A549 (cell line): ENCODE data around the gene B3GAT3. TPM values are rescaled to one million over a fixed set of nuclear protein-coding genes. Genes with fewer than 3 reads are reported as not detected.
"Not testable (repeated sequence)": the region's sequence is repeated elsewhere in the genome, so short reads cannot be mapped to it uniquely, and the experiment has no call there.

Source experiments
- ATAC-seq, 2 experiments: fragments of 200-7000 bp in 1 of 2; fragments of >200 bp in 1 of 2; cut with Nextera tagmentation in 1 of 2; cut with Tn5 transposase in 1 of 2; 3 replicates each; pipeline versions ENCODE4 v1.8.0 to v1.9.1; 2018 to 2020; ENCODE audit warnings: mild to moderate bottlenecking in 1 of 2, moderate library complexity in 1 of 2
- CTCF ChIA-PET: fragments of 300-600 bp; sonication (Branson Sonifier 250); formaldehyde crosslinking; extraction: SDS; loops from one replicate; lab custom pipeline; 2021; ENCODE audit warnings: antibody characterized with exemption, inconsistent platforms; lab: Yijun Ruan, JAX
- POLR2A ChIA-PET: fragments of 350-600 bp; formaldehyde crosslinking; extraction: SDS; loops from one replicate; lab custom pipeline; 2021; ENCODE audit warnings: antibody characterized with exemption, inconsistent platforms; lab: Yijun Ruan, JAX
- DNase-seq, 2 experiments: peaks; one replicate each; pipeline versions ENCODE4 v3.0.0 to v3.0.0-alpha.2; 2011 to 2016; ENCODE audit warnings: low read depth in 1 of 2, low spot score in 1 of 2
- FAIRE-seq: peaks from 2 replicates; lab custom pipeline; 2011; peaks lifted over from hg19 to GRCh38; lab: Jason Lieb, UNC
- H3K27ac ChIP-seq, 2 experiments: fragments of >200 bp; sonication (Bioruptor Twin); formaldehyde crosslinking; 3 replicates each; pipeline ENCODE4 v1.5.1; 2016 to 2017
- H3K4me1 ChIP-seq: fragments of >200 bp; sonication (Bioruptor Twin); formaldehyde crosslinking; 3 replicates; pipeline ENCODE4 v1.6.1; 2016
- H3K4me2 ChIP-seq: fragments of >200 bp; sonication (Bioruptor Twin); formaldehyde crosslinking; 3 replicates; pipeline ENCODE4 v1.6.1; 2016
- H3K4me3 ChIP-seq: fragments of >200 bp; sonication (Bioruptor Twin); formaldehyde crosslinking; 3 replicates; pipeline ENCODE4 v1.5.1; 2016
- H3K9me3 ChIP-seq: fragments of >200 bp; sonication (Bioruptor Twin); formaldehyde crosslinking; 3 replicates; pipeline ENCODE4 v1.6.1; 2016
- CHD4 ChIP-seq: fragments of 200-600 bp; sonication (generic); IDR thresholded peaks from 2 replicates; pipeline ENCODE4 v1.6.1; 2016; ENCODE audit warnings: antibody characterized with exemption, mild to moderate bottlenecking, borderline replicate concordance
- EHMT2 ChIP-seq: fragments of 200-600 bp; sonication (generic); IDR thresholded peaks from 2 replicates; pipeline ENCODE4 v1.6.1; 2016; ENCODE audit warnings: antibody characterized with exemption, low read depth, mild to moderate bottlenecking, moderate library complexity
- EP300 ChIP-seq, 2 experiments: fragments of >200 bp; sonication (Bioruptor Twin); formaldehyde crosslinking; IDR thresholded peaks; 2 replicates in 1 of 2; 3 replicates in 1 of 2; pipeline ENCODE4 v1.6.1; 2016 to 2017
- HOXB5 ChIP-seq: fragments of 250-450 bp; sonication (Bioruptor Pico); IDR thresholded peaks from 2 replicates; pipeline ENCODE4 v1.5.0; 2020; ENCODE audit warnings: mild to moderate bottlenecking, moderate library complexity
- KDM1A ChIP-seq: fragments of 200-600 bp; sonication (generic); IDR thresholded peaks from 2 replicates; pipeline ENCODE4 v1.6.1; 2016; ENCODE audit warnings: low read depth, mild to moderate bottlenecking
- NPAS2 ChIP-seq: fragments of 250-450 bp; sonication (Bioruptor Pico); IDR thresholded peaks from 2 replicates; pipeline ENCODE4 v1.8.0; 2022; ENCODE audit warnings: mild to moderate bottlenecking, moderate library complexity, borderline replicate concordance
- PHF8 ChIP-seq: fragments of 200-600 bp; sonication (generic); IDR thresholded peaks from 2 replicates; pipeline ENCODE4 v1.6.1; 2016; ENCODE audit warnings: low read depth, mild to moderate bottlenecking, antibody characterized with exemption, moderate library complexity, borderline replicate concordance
- POLR2A ChIP-seq: IDR thresholded peaks from 2 replicates; pipeline ENCODE4 v1.6.1; 2012; ENCODE audit warnings: mild to moderate bottlenecking, low read length
- RARB ChIP-seq: fragments of 250-450 bp; sonication (Bioruptor Pico); IDR thresholded peaks from 2 replicates; pipeline ENCODE4 v1.8.0; 2021; ENCODE audit warnings: mild to moderate bottlenecking, moderate library complexity
- ZFP36 ChIP-seq: fragments of 450-650 bp; IDR thresholded peaks from 2 replicates; pipeline ENCODE4 v1.6.1; 2014; ENCODE audit warnings: borderline replicate concordance; ENCODE audit not compliant: partially characterized antibody
- ZSCAN20 ChIP-seq: fragments of 250-450 bp; sonication (Bioruptor Pico); IDR thresholded peaks from 2 replicates; pipeline ENCODE4 v1.8.0; 2022; ENCODE audit warnings: mild to moderate bottlenecking, moderate library complexity
- WGBS: methylation state at CpG from one replicate; pipeline ENCODE4 v1.1.6; 2017; ENCODE audit errors: missing lambda C conversion rate; 5-methylcytosine and 5-hydroxymethylcytosine counted together
- polyA plus RNA-seq, 4 experiments: library from polyadenylated mRNA; depleted of rRNA in 3 of 4; stranded (reverse); fragments of >200 nt; fragmentation: RNase III in 1 of 4; extraction: RNeasy Plus Mini Kit Qiagen cat#74134 plus additional on column Dnase treatment in 1 of 4; gene quantifications; 2 replicates in 3 of 4; 3 replicates in 1 of 4; pipeline ENCODE4 v1.2.3, GENCODE V29; 2011 to 2017
- TF ChIP-seq, protein P1 (sequence below): fragments of >200 bp; sonication (Bioruptor Twin); formaldehyde crosslinking; IDR thresholded peaks from 2 replicates; pipeline ENCODE4 v1.6.1; 2016
- TF ChIP-seq, protein P2 (sequence below): fragments of >200 bp; sonication (Bioruptor Twin); formaldehyde crosslinking; IDR thresholded peaks from 3 replicates; pipeline ENCODE4 v1.5.1; 2016
- TF ChIP-seq, protein P3 (sequence below): IDR thresholded peaks from 2 replicates; pipeline ENCODE4 v1.6.1; 2012
- TF ChIP-seq, protein P4 (sequence below): fragments of 250-450 bp; sonication (Bioruptor Pico); IDR thresholded peaks from 2 replicates; pipeline ENCODE4 v1.5.0; 2021; ENCODE audit warnings: mild to moderate bottlenecking, moderate library complexity, borderline replicate concordance

The B3GAT3 gene
- polyA plus RNA-seq, 2 of the 4 experiments (the other 2 are of a cell fraction): 19.0 to 41.0 TPM

DNA sequence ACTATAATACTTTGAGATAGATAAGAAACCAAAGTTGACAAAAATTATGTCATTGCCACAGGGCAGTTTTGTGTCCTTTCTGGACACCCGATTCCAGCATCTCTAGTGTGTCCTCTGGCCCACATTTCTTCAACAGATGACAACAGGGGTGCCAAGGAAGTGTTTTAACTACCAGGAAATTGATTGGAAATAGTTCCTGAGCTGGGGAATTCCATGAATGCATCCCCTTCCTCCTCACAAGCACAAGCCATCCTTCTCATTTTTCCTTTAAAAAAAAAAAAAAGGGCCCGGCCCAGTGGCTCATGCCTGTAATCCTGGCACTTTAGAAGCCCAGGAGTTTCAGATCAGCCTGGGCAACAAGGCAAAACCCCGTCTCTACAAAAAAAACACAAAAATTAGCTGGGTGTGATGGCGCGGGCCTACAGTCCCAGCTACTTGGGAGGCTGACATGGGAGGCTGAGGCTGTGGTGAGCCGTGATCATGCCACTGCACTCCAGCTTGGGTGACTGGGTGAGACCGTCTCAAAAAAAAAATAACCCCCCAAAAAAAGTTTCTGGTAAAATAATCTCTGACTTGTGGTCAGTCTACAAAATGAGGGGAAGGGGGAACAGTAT is 797 bp upstream of the B3GAT3 start:
- Histone ChIP-seq H3K4me2 (peak overlapping the region; percentile 69), H3K9me3 (no peaks in the 10 kb centered on the region), H3K4me3 (peak overlapping the region; percentile 20; the same call in 2 of the 3 replicates), H3K4me1 (peaks cover 15% of the 10 kb centered on the region), H3K27ac (peak overlapping the region; percentile 75 to 92)
- no peak for DNase-seq
- CTCF ChIA-PET: interaction anchor here (1.0 to 4.9 kb wide), 8 partner anchors 10 to 198 kb away, joined by 3 to 48 read pairs (median 4); partner anchors contain the start of genes EML3, ROM1 and TUT1
- TF ChIP-seq HOXB5 (CRISPR knock-in tag) (0 out of 2 replicates have a peak, but pooled peaks have one; percentile 13), POLR2A (no peak), RARB (no peak), EHMT2 (no peak), NPAS2 (no peak), CHD4 (no peak)
- POLR2A ChIA-PET: interaction anchor here (0.5 to 4.6 kb wide), 11 partner anchors 21 to 219 kb away, joined by 3 to 48 read pairs (median 6); partner anchors contain the start of genes C11orf98, CSKMT, EEF1G and GANAB
- FAIRE-seq: no peak
- WGBS: 94% methylated on average over 7 of the region's 7 CpGs
- no peak for ATAC-seq

DNA sequence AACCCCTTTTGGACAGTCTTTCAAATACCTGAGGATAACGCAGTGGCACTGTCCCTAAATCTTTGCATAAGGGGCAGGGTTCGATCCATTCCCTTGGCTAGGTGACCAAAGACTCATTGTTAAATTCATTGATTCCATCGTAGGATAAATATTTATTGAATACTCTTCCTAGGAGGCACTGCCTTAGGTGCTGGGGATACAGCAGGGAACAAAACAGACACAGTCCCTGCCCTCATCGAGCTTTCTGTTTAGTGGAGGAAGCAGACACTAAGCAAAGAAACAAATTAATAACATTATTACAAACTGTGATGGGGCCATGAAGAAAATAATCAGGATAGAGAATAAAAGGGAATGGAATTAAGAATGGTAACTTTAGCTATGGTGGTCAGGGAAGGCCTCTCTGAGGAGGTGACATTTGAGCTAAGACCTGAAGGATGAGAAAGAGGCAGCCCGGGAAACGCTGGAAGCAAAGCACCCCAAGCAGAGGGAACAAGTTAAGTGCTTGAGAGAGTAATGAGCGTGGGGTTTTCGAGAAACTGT is 689 bp downstream of the B3GAT3 start:
- ChIA-PET CTCF (interaction anchor here (0.6 to 4.9 kb wide), 11 partner anchors 9 to 724 kb away, joined by 3 to 48 read pairs (median 5); partner anchors contain the start of genes C11orf98, CSKMT, EML3 and ROM1), POLR2A (interaction anchor here (1.0 to 4.6 kb wide), 12 partner anchors 8 to 133 kb away, joined by 3 to 48 read pairs (median 6); partner anchors contain the start of genes C11orf98, CSKMT, EEF1G and EML3)
- peak; percentile 89 for TF ChIP-seq ZFP36
- TF ChIP-seq, protein P1, sequence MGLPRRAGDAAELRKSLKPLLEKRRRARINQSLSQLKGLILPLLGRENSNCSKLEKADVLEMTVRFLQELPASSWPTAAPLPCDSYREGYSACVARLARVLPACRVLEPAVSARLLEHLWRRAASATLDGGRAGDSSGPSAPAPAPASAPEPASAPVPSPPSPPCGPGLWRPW: no peak
- TF ChIP-seq, protein P2, sequence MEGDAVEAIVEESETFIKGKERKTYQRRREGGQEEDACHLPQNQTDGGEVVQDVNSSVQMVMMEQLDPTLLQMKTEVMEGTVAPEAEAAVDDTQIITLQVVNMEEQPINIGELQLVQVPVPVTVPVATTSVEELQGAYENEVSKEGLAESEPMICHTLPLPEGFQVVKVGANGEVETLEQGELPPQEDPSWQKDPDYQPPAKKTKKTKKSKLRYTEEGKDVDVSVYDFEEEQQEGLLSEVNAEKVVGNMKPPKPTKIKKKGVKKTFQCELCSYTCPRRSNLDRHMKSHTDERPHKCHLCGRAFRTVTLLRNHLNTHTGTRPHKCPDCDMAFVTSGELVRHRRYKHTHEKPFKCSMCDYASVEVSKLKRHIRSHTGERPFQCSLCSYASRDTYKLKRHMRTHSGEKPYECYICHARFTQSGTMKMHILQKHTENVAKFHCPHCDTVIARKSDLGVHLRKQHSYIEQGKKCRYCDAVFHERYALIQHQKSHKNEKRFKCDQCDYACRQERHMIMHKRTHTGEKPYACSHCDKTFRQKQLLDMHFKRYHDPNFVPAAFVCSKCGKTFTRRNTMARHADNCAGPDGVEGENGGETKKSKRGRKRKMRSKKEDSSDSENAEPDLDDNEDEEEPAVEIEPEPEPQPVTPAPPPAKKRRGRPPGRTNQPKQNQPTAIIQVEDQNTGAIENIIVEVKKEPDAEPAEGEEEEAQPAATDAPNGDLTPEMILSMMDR: no peak
- Histone ChIP-seq H3K4me2 (peak overlapping the region; percentile 99), H3K4me1 (peaks cover 15% of the 10 kb centered on the region), H3K4me3 (peak overlapping the region; percentile 77), H3K9me3 (no peaks in the 10 kb centered on the region), H3K27ac (peak overlapping the region; percentile 92)
- FAIRE-seq: no peak
- WGBS: 36% methylated on average over 8 of the region's 8 CpGs
- DNase-seq: no peak
- ATAC-seq: no peak

DNA sequence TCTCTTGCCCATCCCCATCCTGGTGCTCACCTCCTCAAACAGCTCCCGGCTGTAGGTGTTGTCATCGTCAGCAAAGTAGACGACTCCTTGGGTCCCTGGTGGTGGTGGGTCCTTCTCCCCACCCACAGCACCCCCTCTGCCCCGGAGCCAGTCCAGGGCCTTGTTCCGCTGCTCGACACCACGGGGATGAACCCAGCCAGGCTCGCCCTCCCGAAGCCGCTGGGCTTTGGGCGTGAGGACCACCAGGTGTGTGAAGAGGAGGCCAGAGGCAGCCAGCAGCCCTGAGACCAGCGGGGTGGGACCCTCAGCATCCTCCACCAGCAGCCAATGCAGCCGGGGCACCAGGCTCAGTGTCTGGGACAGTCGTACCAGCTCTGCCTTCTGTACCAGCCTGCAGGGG is 4.8 kb downstream of the B3GAT3 start:
- FAIRE-seq, DNase-seq, H3K27ac ChIP-seq, H3K4me3 ChIP-seq, H3K9me3 ChIP-seq, H3K4me2 ChIP-seq, POLR2A ChIA-PET, ATAC-seq: not testable (repeated sequence)
- CTCF ChIA-PET: interaction anchor here (0.5 to 1.3 kb wide), 4 partner anchors 11 to 250 kb away, joined by 3 to 4 read pairs (median 3); no protein-coding TSS in a partner anchor
- peaks cover 28% of the 10 kb centered on the region for H3K4me1 ChIP-seq
- WGBS: 93% methylated on average over 11 of the region's 14 CpGs

DNA sequence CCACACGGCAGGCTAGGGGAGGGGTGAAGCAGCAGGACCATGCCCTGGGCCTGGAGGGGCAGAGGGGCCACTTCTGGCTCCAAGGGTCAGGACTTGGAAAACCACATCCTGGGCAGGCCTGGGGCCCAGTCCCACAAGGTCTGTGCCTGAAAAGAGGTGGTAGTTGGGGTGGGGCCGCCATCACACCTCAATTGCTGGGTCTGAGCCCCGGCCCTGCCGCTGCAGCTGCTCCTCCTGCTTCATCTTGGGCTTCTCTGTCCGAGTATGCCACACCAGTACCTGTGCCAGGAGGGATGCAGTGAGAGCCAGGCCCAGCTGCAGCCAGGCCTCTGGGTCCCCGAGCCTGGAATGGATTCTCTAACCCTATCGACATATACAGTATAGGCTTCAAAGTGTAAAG is 6.3 kb downstream of the B3GAT3 start:
- Histone ChIP-seq H3K4me1 (peaks cover 33% of the 10 kb centered on the region), H3K4me3 (no peak overlapping the region), H3K27ac (no peak overlapping the region), H3K9me3 (no peaks in the 10 kb centered on the region), H3K4me2 (no peak overlapping the region)
- DNase-seq (no peak), ATAC-seq (no peak), FAIRE-seq (no peak)
- TF ChIP-seq ZSCAN20 (no peak), ZFP36 (no peak), CHD4 (no peak), EP300 (IDR thresholded peaks at IDR 0.05) (no peak), KDM1A (no peak), PHF8 (no peak)
- TF ChIP-seq, protein P3, sequence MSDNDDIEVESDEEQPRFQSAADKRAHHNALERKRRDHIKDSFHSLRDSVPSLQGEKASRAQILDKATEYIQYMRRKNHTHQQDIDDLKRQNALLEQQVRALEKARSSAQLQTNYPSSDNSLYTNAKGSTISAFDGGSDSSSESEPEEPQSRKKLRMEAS: no peak
- TF ChIP-seq, protein P4, sequence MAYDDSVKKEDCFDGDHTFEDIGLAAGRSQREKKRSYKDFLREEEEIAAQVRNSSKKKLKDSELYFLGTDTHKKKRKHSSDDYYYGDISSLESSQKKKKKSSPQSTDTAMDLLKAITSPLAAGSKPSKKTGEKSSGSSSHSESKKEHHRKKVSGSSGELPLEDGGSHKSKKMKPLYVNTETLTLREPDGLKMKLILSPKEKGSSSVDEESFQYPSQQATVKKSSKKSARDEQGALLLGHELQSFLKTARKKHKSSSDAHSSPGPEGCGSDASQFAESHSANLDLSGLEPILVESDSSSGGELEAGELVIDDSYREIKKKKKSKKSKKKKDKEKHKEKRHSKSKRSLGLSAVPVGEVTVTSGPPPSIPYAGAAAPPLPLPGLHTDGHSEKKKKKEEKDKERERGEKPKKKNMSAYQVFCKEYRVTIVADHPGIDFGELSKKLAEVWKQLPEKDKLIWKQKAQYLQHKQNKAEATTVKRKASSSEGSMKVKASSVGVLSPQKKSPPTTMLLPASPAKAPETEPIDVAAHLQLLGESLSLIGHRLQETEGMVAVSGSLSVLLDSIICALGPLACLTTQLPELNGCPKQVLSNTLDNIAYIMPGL: no peak
- POLR2A ChIA-PET: no interaction called here
- CTCF ChIA-PET: interaction anchor here (1.1 kb wide), 1 partner anchor 24 kb away, joined by 3 read pairs; the partner anchor contains the start of gene TUT1
- 94% methylated on average over 6 of the region's 7 CpGs for WGBS
